Kidney (tissue), 14 donors: ENCODE results near the gene LIPC. TPM values are rescaled to one million over a fixed set of nuclear protein-coding genes. Genes with fewer than 3 reads are reported as not detected.

Experiments
- DNase-seq, 5 donors: peaks; one replicate each; pipeline ENCODE4 v3.0.0-alpha.2; 2013 to 2020
- FAIRE-seq: peaks from 2 replicates; lab custom pipeline; 2012; peaks lifted over from hg19 to GRCh38; lab: Jason Lieb, UNC
- H3K27ac ChIP-seq, 2 donors: one replicate each; pipeline ENCODE4 v1.7.0; 2013; ENCODE audit warnings: low read depth in 2 of 2, low read length in 2 of 2, inconsistent platforms in 1 of 2
- H3K27me3 ChIP-seq: one replicate; pipeline ENCODE4 v1.7.1; 2013; ENCODE audit warnings: low read length, inconsistent platforms; ENCODE audit not compliant: control insufficient read depth, insufficient read depth
- H3K36me3 ChIP-seq, 3 donors: one replicate each; pipeline versions ENCODE4 v1.7.0 to v1.7.1; 2013; ENCODE audit warnings: low read length in 3 of 3, control low read depth in 1 of 3, inconsistent platforms in 1 of 3; ENCODE audit not compliant: insufficient read depth in 3 of 3, control insufficient read depth in 2 of 3
- H3K4me1 ChIP-seq, 3 donors: one replicate each; pipeline versions ENCODE4 v1.7.0 to v1.7.1; 2013; ENCODE audit warnings: low read length in 3 of 3, inconsistent platforms in 1 of 3, low read depth in 1 of 3; ENCODE audit not compliant: control insufficient read depth in 2 of 3, insufficient read depth in 2 of 3
- H3K4me3 ChIP-seq, 3 donors: one replicate each; pipeline versions ENCODE4 v1.7.0 to v1.8.1; 2013; ENCODE audit warnings: low read length in 3 of 3, control low read depth in 1 of 3, inconsistent platforms in 1 of 3
- H3K9ac ChIP-seq, 3 donors: one replicate each; pipeline versions ENCODE4 v1.7.0 to v1.7.1; 2013; ENCODE audit warnings: low read length in 3 of 3, control low read depth in 1 of 3, inconsistent platforms in 1 of 3
- H3K9me3 ChIP-seq, 3 donors: one replicate each; pipeline versions ENCODE4 v1.7.0 to v1.7.1; 2013; ENCODE audit warnings: low read length in 3 of 3, control low read depth in 1 of 3, inconsistent platforms in 1 of 3; ENCODE audit not compliant: control insufficient read depth in 2 of 3, insufficient read depth in 1 of 3
- CTCF ChIP-seq: IDR thresholded peaks from 3 replicates; pipeline ENCODE4 v1.5.1; 2012; ENCODE audit warnings: mild to moderate bottlenecking, moderate library complexity, borderline replicate concordance; ENCODE audit not compliant: insufficient read depth; ENCODE audit errors: extremely low read depth
- intact Hi-C: fragments of 100-400 bp; cut with DNase I; formaldehyde crosslinking; loops from one replicate; pipeline ENCODE4 v1.11.1; 2022
- polyA plus RNA-seq: library from polyadenylated mRNA; stranded (reverse); fragments of 350-450 nt; fragmentation: Illumina TruSeq; extraction: RNeasy Lipid Tissue Mini Kit (QIAGEN cat#74804); gene quantifications from one replicate; pipeline ENCODE4 v1.2.3, GENCODE V29; 2014; ENCODE audit warnings: low read depth, low replicate concordance; ENCODE audit not compliant: insufficient read depth
- total RNA-seq: library from RNA; stranded (reverse); fragmentation: NEBNext Ultra II Directional; extraction: Animal tissue kit (Norgen Biotek cat#: 25700); gene quantifications from one replicate; pipeline ENCODE4 v1.2.1, GENCODE V29; 2021
- donor health status: control.
- donor health status: control.
- donor health status: control.
- donor health status: control.
- donor health status: control.
- donor health status: DM: yes; HTN: yes; CAD: no.
- donor health status: Normal renal cell carcinoma (clear cell type).

Gene LIPC
- total and polyA plus RNA-seq, 2 donors from 2014 or later, result 9.9 to 21.6 TPM

DNA sequence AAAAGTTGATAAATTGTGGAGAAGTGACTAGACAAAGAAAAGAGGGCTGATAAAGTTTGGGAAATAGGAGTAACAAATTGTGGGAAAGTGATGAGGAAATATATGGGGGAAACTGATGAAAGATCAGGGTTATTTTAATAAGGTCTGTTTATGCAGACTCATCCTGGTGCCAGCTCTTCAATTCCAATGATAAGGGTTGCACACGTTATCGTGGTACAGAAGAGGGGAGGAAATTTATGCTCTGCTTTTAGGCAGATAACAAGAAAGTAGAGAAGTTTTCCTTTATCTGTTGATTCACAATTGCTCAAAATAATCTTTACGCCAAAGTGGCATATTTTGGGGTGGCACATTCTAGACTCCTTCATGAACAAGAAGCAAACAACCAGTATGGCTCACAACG lies 32.1 kb upstream of the LIPC start:
- DNase-seq (no peak), FAIRE-seq (no peak)
- Histone ChIP-seq H3K27ac (no peak overlapping the region), H3K4me3 (no peak overlapping the region), H3K9me3 (no peaks in the 10 kb centered on the region), H3K4me1 (peaks cover 0 to 5% (median 2%) of the 10 kb centered on the region in 3 donors), H3K36me3 (no peaks in the 10 kb centered on the region), H3K9ac (no peak overlapping the region), H3K27me3 (no peaks in the 10 kb centered on the region)
- intact Hi-C loops, result no loop called here
- TF ChIP-seq CTCF, result no peak

DNA sequence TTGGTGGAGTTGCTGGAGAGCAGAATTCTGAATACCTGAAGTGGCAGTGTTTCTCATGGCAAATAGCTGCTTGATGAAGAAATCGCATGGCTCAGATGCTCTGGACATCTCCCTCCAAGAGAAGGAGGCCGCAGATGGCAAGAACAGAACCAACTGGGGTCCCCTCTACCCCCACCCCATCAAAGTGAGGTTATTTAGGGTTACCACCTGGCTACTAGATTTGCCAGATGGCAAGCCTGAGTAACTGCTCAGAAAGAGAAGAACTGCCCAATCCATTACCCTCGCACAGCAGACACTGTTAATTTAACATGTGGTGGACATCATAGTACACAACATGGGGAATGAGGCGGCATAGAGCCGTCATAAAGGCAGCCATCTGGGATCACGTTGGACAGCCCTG lies 30.5 kb upstream of the LIPC start:
- no peak for TF ChIP-seq CTCF
- Histone ChIP-seq H3K9ac (no peak overlapping the region), H3K27me3 (no peaks in the 10 kb centered on the region), H3K4me1 (peaks cover 0 to 5% (median 2%) of the 10 kb centered on the region in 3 donors), H3K9me3 (no peaks in the 10 kb centered on the region), H3K36me3 (no peaks in the 10 kb centered on the region), H3K27ac (no peak overlapping the region), H3K4me3 (no peak overlapping the region)
- DNase-seq (no peak), FAIRE-seq (no peak)
- intact Hi-C loops, result no loop called here

DNA sequence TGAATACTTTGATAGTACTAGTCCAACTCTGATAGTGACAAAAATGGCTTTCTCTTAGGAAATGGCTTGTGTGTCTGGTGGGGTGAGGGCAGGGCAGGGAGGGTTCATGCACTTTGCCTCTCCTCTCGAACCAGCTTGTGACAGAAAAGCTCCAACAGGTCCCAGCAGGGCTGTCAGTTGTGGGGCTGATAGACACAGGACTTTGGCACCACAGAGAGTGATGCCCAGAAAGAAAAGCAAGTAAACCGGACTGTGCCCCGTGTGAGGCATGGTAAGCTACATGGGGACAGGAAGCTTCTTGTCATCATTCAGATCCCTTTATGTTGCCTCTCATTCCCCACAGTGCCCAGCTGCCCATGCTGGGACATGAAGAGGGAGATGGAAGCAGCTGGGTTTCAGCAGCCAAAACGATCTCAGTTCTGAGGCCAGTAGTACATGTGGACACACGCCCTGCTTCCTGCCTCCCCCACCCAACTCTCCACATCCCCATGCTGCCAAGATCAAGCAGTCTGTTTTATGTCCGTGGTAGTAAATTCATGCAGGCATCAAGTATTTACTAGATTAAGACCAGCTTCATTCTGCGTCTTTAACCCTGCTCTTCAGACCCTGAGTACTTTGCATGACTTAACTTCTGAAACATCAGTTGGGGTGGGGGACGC lies 29.7 kb upstream of the LIPC start:
- Histone ChIP-seq H3K27me3 (no peaks in the 10 kb centered on the region), H3K9ac (no peak overlapping the region), H3K36me3 (no peaks in the 10 kb centered on the region), H3K27ac (no peak overlapping the region), H3K9me3 (no peaks in the 10 kb centered on the region), H3K4me1 (peaks cover 0 to 5% (median 2%) of the 10 kb centered on the region in 3 donors), H3K4me3 (no peak overlapping the region)
- intact Hi-C loops, result no loop called here
- FAIRE-seq (no peak), DNase-seq (peak in 2 of 5 donors; percentile 33 to 79)
- no peak for TF ChIP-seq CTCF
